HG02870 (cell line): ENCODE results near the gene HMCN1.
A peak's percentile ranks its signal among the peaks of the same experiment; 100 is the strongest.

Source experiments
- ATAC-seq: cut with Tn5 transposase; IDR thresholded peaks from one replicate; pipeline ENCODE4 v1.9.1; 2021; ENCODE audit warnings: mild to moderate bottlenecking, moderate library complexity; ENCODE audit not compliant: unreplicated experiment

The HMCN1 gene

DNA sequence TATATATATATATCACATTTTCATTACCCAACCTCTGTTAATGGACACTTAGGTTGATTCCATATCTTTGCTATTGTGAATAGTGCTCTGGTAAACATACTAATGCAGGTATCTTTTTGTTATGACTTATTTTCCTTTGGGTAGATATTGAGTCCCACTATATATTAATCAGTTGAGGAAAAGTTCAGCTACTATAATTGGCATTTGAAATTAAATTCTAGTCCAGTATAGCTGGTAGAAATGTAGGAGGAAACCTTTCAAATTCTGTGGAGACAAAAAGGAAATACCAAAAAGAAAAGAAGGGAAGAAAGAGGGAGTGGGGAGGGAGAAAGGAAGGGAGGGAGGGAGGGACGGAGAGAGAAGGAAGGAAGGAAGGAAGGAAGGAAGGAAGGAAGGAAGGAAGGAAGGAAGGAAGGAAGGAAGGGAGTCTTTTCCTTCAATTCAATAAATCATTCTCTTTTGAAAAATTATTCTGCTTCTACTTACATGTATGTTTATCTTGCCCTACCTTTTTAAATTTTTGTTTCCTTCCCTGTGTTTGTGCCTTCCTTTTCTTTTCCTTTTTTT is 329.0 kb downstream of the HMCN1 start:
- ATAC-seq = no peak

GRCh38 chr1:186066411-186066810 is 332.2 kb downstream of the HMCN1 start:
- ATAC-seq = no peak

GRCh38 chr1:186073697-186074096 is 339.5 kb downstream of the HMCN1 start:
- ATAC-seq = no peak

DNA sequence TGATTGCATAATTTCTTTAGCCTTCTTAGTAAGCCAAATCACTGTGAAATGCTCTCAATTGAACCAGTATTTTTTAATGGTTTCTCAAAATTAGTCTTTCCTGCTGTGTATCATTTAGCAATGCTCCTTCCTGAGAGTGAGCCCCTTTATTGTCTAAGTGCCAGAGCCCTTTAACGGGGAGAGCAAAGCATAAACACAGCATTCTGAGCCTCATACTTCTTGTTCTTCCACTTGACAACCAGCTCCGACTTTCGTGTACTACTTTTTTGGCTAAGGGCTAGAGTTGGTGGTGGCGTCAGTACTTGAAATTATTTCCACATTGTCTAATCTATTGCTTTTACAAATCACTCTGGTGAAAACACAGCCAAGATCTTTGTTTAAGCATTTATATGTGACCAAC is 341.8 kb downstream of the HMCN1 start:
- ATAC-seq = no peak

- peak; percentile 99 for ATAC-seq
Observed at GRCh38 chr1:186078245-186078644, 344.1 kb downstream of the HMCN1 start.

DNA sequence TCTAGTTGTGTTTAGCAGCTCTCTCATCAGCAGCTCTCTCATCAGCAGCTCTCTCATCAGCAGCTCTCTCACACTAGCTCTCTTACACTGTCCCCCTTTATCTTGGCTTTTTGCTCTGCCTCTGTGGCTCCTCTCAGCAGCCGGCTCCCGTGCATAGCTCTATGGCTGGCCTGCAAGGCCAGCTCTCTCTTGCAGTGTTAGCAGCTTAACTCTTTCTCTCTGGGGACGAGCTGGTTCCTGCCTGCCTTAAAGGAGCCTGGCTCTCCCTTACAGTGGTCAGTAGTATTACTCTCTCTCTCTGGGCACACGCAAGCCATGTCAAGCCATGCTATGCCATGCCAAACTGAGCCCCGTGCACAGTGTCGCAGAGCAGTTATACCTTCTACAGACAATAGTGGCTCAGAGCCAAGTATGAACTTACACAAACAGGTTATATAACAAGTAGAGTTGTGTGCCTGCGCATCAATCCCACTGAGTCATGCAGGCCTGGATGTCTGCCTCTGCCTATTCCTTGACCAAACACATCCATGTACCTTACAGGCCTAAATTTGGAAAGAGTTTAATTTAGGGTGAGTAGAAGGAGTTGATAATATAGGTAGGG is 345.0 kb downstream of the HMCN1 start:
- ATAC-seq = no peak

DNA sequence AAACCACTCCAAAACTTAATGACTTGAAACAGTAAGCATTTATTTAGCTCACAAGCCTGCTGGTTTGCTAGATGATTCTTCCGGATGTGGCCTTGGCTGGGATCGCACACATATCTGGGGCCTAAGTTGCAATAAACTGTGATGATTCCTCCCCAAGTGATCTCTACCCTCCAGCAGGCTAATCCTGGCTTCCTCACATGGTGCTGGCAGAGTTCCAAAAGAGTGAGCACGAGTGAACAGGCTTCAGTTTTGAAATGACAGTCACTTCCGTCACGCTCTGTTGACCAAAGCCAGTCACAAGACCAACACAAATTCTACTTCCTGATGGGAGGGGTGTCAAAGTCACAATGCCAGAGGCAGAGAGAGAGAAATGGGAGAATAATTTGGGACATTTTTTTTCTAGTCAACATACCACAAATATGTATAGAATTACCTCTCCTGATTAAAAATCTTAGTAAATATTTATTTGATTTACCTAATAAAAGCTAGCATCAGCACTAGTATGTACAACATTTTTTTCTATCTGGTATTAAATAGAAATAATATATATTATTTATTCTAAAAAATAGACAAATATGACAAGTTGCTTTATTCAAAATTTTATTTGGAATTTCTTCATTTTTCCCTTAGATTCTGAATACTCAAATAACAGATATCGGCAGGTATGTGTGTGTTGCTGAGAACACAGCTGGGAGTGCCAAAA is 348.2 kb downstream of the HMCN1 start:
- ATAC-seq = peak; percentile 23

DNA sequence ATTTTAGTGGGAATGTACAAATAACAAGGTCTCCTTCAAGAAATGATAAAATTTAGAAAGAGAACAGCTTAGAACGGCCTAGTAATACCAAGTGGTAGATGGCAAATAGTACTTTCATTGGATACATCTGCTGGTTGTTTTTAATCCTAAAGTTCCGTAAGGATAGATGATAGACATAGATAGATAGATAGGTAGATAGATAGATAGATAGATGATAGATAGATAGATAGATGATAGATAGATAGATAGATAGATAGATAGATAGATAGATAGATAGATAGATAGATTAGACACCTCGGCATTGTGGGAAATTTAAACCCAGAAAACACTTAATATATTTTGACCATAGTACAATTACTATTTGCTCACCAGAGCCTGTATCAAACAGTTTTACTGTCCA is 352.4 kb downstream of the HMCN1 start:
- no peak for ATAC-seq

DNA sequence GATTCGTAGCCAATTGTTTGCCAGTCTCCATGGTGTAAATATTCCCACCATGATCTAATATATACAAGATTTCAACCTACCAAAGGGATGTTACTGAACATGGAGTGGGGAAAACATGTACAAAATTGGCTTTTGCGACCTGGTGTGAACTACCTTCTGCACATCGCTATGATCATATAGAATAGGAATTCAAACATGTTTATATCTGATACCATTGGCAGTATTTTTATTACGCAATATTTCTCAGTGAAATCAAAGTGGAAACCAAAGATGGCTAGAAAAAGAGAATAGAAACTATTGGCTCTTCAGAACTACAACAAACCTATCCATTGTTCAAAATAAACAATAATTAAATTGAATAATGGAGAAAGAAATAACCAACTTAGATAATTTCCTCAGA is 355.7 kb downstream of the HMCN1 start:
- ATAC-seq = no peak

DNA sequence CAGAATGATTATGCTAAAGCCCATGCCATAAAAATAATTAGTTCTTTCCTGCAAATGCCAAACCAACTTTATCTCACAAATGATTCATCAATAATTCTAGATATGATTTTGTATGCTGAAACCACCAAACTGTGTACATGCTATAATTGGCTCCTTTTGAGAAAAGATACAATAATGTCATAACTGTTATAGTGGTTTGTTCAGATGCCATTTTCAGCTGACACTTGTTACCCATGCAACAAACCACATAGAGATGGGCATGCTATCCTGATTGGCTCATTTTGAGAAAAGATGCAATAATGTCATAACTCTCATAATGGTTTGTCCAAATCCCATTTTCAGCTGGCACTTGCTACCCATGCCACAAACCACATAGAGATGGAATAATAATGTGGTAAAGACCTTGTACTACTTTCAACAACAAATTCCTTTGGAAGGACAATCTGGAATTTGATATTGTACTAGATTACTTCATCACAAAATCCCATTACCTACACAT is 357.1 kb downstream of the HMCN1 start:
- no peak for ATAC-seq

DNA sequence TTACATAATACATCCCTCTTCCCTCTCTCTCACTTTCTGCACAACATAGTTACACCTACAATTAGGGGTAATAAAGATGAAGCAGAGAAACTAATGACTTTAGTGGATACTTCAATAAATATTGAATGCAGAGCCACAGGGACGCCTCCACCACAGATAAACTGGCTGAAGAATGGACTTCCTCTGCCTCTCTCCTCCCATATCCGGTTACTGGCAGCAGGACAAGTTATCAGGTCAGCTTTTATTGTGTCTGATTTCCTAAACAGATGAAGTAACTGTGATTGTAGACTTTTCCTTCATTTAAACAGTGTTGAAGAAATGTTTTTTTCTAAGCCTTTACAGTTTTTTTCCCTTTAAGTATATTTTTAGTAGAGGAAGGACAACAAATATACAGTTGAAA is 359.2 kb downstream of the HMCN1 start:
- ATAC-seq = no peak

GRCh38 chr1:186094172-186094571 is 360.0 kb downstream of the HMCN1 start:
- ATAC-seq = no peak

- ATAC-seq = no peak
Observed at GRCh38 chr1:186099336-186100104, 365.3 kb downstream of the HMCN1 start.

GRCh38 chr1:186102107-186102506 is 367.9 kb downstream of the HMCN1 start:
- no peak for ATAC-seq

DNA sequence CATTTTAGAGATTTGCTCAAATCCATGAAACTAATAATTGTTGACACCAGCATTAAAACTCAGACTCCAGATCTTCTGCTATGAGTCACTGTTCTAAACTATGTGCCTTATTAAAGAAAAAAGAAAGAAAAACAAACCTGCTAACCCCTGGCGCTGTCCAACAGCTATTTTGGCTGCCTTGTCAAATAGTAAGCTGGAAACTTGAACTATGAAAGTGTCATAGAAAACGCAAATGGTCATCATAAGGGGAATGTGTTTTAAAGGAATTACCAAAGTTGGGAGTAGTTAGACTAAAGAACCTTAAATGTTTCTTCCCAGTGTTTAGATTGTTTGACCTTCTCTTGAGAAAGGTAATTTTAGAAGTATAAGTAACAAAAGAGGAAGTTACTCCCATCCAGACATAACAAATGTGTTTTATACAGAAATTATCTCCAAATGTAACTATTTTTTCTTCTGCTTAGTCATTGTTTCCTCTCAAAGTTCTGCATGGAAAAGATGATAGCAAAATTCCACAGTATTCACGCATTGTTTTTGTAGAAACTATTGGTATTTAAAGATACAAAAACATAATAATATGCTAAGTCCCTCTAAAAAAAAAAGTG is 368.5 kb downstream of the HMCN1 start:
- ATAC-seq = no peak

GRCh38 chr1:186104459-186104858 is 370.3 kb downstream of the HMCN1 start:
- no peak for ATAC-seq

DNA sequence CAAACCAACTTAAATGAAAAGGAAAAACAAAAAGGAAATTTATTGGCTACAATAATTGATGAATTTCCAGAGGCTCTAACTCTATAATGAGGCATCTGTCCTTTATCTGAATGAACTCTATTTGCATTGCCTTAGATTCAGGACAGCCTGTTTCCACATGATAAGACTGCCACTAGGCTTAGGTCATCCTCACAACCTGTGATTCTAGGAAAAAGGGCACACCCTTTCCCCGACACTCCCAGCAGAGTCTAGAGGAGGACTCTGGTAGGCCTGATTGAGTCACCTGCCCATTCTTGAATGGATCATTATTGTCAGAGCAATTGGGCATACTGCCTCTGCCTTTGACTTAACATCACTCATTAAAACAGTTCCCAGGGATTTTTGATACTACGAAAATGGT is 378.1 kb downstream of the HMCN1 start:
- no peak for ATAC-seq

DNA sequence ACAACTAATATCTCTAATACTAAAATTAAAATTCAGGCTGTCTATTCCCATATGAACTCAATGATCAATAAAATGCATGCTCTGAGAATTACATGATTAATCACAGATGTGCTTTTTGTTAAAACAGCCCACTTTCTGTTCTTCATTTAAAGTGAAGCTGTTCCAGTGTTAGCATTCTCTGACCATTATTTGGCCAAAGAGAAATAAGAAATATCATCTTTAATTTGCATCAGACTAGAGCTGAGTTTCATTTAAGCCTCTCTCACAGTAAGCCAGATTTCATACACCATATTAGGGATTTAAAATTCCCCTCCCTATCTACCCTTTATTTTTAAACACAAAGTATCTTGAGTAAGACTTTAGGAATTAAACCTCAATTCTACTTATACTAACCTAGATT is 379.3 kb downstream of the HMCN1 start:
- ATAC-seq = no peak

DNA sequence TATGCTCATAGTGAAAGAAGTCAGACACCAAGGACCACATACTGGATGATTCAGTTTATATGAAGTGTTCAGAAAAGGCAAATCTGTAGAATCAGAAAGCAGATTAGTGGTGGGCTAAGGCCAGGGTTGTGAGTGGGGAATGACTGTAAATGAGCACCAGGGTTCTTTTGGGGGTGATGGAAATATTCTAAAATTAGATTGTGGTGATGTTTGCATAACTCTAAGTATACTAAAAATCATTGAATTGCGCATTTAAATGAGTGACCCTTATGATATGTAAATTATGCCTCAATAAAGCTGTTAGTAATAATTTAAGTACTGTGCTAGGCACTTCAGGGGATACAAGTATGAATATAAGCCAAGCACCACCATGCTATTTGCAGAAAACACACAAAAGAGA is 384.5 kb downstream of the HMCN1 start:
- no peak for ATAC-seq

DNA sequence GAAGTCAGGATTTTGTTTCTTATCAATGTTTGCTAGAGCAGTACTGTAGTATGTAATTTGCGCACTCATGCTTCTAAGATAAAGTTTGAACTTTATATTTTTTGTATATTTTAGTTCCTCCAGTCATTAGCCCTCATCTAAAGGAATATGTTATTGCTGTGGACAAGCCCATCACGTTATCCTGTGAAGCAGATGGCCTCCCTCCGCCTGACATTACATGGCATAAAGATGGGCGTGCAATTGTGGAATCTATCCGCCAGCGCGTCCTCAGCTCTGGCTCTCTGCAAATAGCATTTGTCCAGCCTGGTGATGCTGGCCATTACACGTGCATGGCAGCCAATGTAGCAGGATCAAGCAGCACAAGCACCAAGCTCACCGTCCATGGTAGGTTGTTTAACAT is 388.6 kb downstream of the HMCN1 start:
- ATAC-seq = no peak

GRCh38 chr1:186125035-186125434 is 390.8 kb downstream of the HMCN1 start:
- no peak for ATAC-seq
